ENCODE data around the gene WWOX.
"Not testable (repeated sequence)": the region's sequence is repeated elsewhere in the genome, so short reads cannot be mapped to it uniquely, and the experiment has no call there.

The WWOX gene

GRCh38 chr16:79209308-79209707 lies 1109.9 kb downstream of the WWOX start:
- no peak for DNase-seq (ENCODE audit: low read depth in 2 of 2)

GRCh38 chr16:79210607-79211006 lies 1111.2 kb downstream of the WWOX start:
- DNase-seq (ENCODE audit: low read depth in 2 of 2), result no peak

GRCh38 chr16:79211586-79211985 lies 1112.1 kb downstream of the WWOX start:
- DNase-seq (ENCODE audit: low read depth in 2 of 2), result no peak

- no peak for DNase-seq (ENCODE audit: low read depth in 2 of 2)
These were observed 1112.8 kb downstream of the WWOX start for GRCh38 chr16:79212114-79212791.

- no peak for DNase-seq (ENCODE audit: low read depth in 2 of 2)
These were observed 1113.8 kb downstream of the WWOX start for GRCh38 chr16:79213214-79213613.

- DNase-seq (ENCODE audit: low read depth in 2 of 2), result no peak
These were observed 1115.8 kb downstream of the WWOX start for GRCh38 chr16:79215289-79215688.

GRCh38 chr16:79217375-79218011 lies 1118.0 kb downstream of the WWOX start:
- DNase-seq (ENCODE audit: low read depth in 2 of 2), result no peak

- DNase-seq (ENCODE audit: low read depth in 2 of 2), result no peak
These were observed 1118.9 kb downstream of the WWOX start for GRCh38 chr16:79218351-79218750.

- not testable (repeated sequence) for DNase-seq (ENCODE audit: low read depth in 2 of 2)
These were observed 1126.5 kb downstream of the WWOX start for GRCh38 chr16:79225994-79226393.

GRCh38 chr16:79229361-79229760 lies 1129.9 kb downstream of the WWOX start:
- no peak for DNase-seq (ENCODE audit: low read depth in 2 of 2)

- DNase-seq (ENCODE audit: low read depth in 2 of 2), result not testable (repeated sequence)
These were observed 1146.2 kb downstream of the WWOX start for GRCh38 chr16:79245700-79246099.

- DNase-seq (ENCODE audit: low read depth in 2 of 2), result no peak
These were observed 1147.9 kb downstream of the WWOX start for GRCh38 chr16:79247386-79247785.

- DNase-seq (ENCODE audit: low read depth in 2 of 2), result no peak
These were observed 1148.9 kb downstream of the WWOX start for GRCh38 chr16:79248351-79248750.

GRCh38 chr16:79250502-79251098 lies 1151.1 kb downstream of the WWOX start:
- DNase-seq (ENCODE audit: low read depth in 2 of 2), result no peak

- DNase-seq (ENCODE audit: low read depth in 2 of 2), result no peak
These were observed 1153.7 kb downstream of the WWOX start for GRCh38 chr16:79253100-79253631.

GRCh38 chr16:79257953-79258490 lies 1158.6 kb downstream of the WWOX start:
- no peak for DNase-seq (ENCODE audit: low read depth in 2 of 2)

GRCh38 chr16:79260890-79261289 lies 1161.4 kb downstream of the WWOX start:
- DNase-seq (ENCODE audit: low read depth in 2 of 2), result not testable (repeated sequence)

- no peak for DNase-seq (ENCODE audit: low read depth in 2 of 2)
These were observed 1162.1 kb downstream of the WWOX start for GRCh38 chr16:79261481-79261940.

GRCh38 chr16:79261944-79262552 lies 1162.6 kb downstream of the WWOX start:
- no peak for DNase-seq (ENCODE audit: low read depth in 2 of 2)
